LNCAP (cell line): Measurements from ENCODE around the gene BCAS3.

Experiments used
- CTCF ChIP-seq: fragments of 450-650 bp; IDR thresholded peaks from 2 replicates; pipeline ENCODE4 v1.5.1; 2017; ENCODE audit warnings: mild to moderate bottlenecking

Gene BCAS3

GRCh38 chr17:60738287-60738686 lies 60.6 kb downstream of the BCAS3 start:
- TF ChIP-seq CTCF: no peak

GRCh38 chr17:60740584-60740983 lies 62.9 kb downstream of the BCAS3 start:
- TF ChIP-seq CTCF: no peak

- no peak for TF ChIP-seq CTCF
Measured at GRCh38 chr17:60741031-60741430, 63.4 kb downstream of the BCAS3 start.

GRCh38 chr17:60743282-60743681 lies 65.6 kb downstream of the BCAS3 start:
- TF ChIP-seq CTCF: no peak

- TF ChIP-seq CTCF: no peak
Measured at GRCh38 chr17:60743799-60744198, 66.1 kb downstream of the BCAS3 start.

GRCh38 chr17:60744355-60744966 lies 66.8 kb downstream of the BCAS3 start:
- TF ChIP-seq CTCF: no peak

- TF ChIP-seq CTCF: peak; percentile 40; the same call in 1 of the 2 replicates
Measured at GRCh38 chr17:60745544-60745943, 67.9 kb downstream of the BCAS3 start.
